Right renal pelvis (tissue), 4 donors: ENCODE measurements around the gene EXOC6B. TPM values are rescaled to one million over a fixed set of nuclear protein-coding genes. Genes with fewer than 3 reads are reported as not detected.
A peak's percentile ranks its signal among the peaks of the same experiment; 100 is the strongest.
"Not testable (repeated sequence)": the region's sequence is repeated elsewhere in the genome, so short reads cannot be mapped to it uniquely, and the experiment has no call there.

Source experiments
- DNase-seq, 4 donors: peaks; one replicate each; pipeline ENCODE4 v3.0.0-alpha.2; 2013; ENCODE audit warnings: low read depth in 4 of 4, low spot score in 3 of 4, missing footprints in 1 of 4
- polyA plus RNA-seq, 4 donors: library from polyadenylated mRNA; unstranded; fragments of 120-200 nt; gene quantifications; one replicate each; pipeline ENCODE4 v1.2.1, GENCODE V29; 2013; ENCODE audit not compliant: insufficient read length in 4 of 4

Gene EXOC6B
- polyA plus RNA-seq, 4 donors, result 20.8 to 25.5 (median 23.7) TPM

DNA sequence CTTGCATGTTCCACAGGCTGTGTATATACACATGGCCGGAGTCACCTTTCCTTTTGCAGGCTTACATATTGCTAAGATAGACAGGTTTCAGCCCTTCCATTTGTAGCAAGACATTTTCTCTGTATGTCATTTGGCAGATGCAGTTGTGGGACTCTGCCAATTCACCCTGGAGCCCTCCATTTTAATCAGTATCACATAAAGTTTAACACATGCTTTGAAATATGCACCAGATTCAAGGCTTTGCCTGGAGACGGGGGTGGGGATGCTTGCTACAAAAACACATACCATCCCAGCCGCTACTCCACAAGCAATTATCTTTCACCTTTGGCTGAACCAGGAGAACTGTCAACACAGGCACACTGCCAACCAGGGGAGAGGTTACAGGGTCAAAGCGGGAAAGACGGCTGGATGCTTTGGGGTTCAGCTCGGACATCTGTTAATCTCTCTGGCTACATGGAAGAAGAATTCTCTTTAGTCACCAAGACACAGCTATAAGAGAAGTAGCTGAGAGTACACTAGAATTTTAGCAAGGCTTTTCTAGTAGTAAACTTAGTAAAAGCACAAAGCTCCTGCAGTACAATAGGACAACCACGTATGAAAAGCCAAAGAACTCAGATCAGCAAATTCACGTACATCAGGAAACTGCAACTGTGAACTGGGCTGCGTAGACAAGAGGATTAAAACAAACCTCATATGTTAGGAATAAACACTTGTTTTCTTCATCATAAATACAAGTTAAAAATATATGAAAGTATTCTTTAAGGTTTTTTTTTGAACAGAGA, 130.9 kb downstream of the EXOC6B start:
- DNase-seq, result peak in 2 of 4 donors; percentile 18 to 29

DNA sequence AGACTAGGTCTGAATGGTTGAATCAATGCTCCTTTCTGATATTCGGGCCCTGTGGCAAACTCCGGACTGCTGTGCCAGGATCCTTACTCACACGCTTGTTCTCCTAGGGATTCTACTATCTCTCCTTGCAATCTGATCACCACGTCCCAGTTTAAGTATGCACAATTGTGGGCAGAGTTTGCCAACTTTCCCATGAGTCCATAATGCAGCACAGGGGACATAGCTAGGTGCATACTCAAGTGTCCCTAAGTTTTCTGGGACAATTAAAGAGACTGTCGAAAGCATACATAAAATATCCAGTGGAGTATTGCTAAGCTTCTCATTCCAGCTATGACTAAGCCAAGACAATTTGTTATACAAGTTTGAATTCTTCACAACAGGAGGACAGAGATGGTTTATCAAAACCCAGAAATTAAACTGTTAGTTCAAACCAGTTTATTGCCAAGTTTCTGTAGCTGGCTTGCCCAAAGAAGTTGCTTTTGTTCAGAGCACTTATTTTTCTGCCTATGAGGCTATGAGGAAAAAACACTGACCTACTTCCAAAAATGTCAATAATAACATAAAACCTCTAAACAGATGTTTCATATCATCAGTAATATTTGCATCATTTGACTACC, 136.1 kb downstream of the EXOC6B start:
- no peak for DNase-seq

DNA sequence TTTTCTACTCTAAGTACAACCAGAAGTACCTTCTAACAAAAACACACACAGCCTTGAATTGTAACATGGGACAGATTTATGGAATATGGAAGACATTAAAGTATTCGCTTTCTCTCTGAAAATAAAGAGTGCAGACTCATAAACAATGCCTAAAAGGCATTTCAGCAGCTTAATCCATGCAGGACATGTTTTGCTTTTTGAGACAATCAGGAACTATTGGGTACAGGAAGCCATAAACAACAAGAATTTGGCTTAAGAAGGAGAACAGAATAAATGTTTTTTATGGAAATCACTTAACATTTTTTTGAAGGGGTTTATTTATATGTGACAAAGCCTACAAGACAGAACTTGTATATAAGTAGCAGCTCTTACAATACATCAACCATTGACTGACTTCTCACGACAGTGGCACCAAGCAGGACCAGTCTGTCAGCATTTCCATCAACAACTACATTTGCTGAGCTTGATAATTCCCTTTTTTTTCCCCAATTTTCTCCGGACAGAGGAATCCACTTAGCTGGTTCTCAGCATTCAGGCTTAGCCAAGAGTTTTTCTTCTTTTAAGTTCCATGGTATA, 140.1 kb downstream of the EXOC6B start:
- DNase-seq, result no peak

DNA sequence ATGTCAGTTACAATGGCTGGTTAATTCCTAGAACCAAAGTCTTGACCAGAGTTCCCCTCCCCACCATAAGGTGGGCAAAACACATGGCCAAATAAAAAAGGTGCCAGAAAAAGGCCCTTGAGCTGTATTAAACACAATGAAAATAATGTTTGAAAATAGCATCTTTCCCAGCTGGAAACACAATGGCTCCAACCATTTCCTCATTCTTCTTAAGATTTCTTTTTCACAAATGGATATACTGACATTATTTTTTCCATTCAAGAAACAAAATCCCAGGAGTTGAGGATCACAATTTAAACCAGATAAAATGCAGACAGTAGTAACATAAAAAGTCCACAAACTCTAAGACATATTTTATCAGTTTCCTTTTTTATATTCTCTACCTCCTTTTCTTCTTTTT, 143.8 kb downstream of the EXOC6B start:
- no peak for DNase-seq

DNA sequence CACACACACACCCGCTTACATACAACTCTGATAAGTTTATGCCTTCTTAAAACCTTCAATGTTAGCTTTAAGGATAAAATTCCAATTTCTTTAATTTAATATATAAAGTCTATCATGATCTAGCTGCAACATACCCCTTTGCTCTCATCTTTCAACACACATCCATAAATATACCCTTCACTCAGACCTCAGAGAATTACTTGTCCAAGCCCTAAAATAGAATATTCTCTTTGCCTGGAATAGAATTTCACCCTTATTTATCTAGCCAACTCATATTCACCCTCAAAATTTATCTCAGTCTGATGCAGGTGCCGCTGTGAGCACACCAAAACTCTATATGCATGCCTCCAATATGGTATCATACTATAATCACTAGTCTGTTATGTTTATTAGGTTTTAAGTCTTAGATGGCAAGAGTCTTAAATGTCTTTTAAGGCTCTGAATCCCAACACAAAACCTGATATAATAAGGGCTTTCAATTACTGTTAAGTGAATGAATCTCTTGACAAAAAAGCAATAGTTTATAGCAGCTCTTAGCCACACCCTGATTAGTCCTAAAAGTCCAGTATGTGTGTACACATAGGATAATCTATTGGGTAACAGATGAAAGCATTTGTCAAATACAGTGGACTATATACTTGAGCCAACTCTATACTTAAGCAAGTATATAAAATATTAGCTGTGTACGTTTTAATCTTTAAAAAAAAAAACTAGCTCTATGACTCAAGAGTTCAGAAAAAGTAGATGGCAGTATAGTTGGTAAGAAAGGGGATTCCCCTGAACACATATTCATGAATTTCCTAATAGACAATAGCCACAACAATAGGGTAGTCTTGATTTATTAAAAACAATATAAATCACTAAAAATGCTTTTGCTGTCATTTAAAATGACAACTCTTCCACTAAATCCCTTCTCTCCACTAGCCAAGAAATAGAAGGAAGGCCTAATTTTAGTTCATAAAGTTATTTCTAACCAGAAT, 144.5 kb downstream of the EXOC6B start:
- DNase-seq, result no peak

GRCh38 chr2:72678024-72678423, 147.8 kb downstream of the EXOC6B start:
- peak in 1 of 4 donors; percentile 20 for DNase-seq

DNA sequence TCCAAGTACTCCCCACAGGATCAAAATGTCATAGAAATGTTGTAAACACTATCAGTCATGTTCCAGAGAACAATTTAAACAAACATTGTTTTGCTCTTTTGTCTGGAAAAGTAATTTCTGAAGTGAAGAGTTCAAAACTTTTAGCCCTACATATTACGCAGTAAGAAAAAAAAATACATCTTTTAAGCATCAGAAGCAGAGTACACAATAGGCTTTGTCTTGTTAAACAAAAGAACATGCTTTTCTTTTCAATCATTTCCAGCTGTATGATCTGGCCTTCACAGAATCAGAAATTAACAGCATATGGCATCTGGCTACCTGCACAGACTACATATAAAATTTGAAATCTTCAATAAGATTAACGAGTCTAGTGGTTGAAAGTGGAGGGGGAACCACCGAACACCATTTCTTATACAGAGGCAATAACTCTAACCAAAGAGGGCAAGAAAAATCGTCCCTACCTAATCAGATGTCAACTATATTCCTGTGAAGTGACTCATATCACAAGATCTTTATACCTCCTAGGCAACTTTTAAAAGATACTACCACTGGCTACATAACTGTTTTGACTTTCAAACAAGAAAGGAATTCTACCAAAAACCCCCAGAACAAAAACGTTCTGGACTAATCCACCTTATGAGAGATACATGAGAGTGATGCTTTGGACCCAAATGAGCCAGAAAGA, 149.3 kb downstream of the EXOC6B start:
- DNase-seq, result no peak

DNA sequence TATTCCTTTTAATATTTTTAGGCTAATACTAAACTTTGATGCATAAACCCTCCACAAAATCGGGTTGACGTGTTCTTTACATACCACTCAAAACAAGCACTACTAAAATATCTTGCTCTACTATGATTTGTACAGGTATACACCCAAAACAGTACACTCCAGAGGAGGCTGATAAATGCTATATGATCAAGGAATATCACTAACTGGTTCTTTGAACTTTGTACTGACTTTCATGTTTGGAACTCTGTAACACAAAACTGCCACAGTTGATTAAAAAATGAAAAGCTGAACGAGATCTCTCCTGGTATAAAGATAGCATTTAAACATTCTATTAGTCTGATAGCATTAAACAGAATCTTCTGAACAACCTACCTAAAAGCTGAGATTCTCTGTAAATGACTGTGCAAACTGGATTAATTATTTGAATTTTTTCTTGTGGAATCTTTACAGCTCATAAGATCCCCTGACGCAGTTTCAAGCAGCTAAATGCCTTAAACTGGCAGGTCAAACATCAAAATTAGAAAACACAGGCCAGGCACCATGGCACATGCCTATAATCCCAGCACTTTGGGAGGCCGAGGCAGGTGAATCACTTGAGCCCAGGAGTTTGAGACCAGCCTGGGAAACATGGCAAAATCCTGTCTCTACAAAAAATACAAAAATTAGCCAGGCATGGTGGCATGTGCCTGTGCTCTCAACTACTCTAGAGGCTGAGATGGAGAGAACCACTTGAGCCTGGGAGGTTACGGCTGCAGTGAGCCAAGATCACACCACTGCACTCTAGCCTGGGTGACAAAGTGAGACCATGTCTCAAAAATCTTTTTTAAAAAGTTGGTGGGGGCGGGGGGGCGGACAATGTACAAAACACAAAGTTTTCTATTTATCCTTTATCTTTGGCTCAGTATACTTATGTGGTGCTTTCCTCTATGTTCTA, 150.6 kb downstream of the EXOC6B start:
- no peak for DNase-seq

GRCh38 chr2:72673279-72673678, 152.6 kb downstream of the EXOC6B start:
- no peak for DNase-seq

- no peak for DNase-seq
These were observed 156.7 kb downstream of the EXOC6B start for GRCh38 chr2:72669121-72669520.

DNA sequence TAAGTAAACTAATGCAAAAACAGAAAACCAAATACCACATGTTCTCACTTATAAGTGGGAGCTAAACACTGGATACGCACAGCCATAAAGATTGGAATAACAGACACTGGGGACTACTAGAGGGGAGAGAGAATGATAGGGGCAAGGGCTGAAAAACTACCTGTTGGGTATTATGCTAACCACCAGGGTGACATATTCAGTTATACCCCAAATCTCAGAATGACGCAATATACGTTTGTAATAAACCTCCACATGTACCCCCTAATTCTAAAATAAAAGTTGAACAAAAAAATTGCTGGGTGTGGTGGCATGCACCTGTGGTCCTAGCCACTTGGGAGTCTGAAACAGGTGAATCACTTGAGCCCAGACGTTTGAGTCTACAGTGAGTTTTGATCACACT, 157.2 kb downstream of the EXOC6B start:
- no peak for DNase-seq

DNA sequence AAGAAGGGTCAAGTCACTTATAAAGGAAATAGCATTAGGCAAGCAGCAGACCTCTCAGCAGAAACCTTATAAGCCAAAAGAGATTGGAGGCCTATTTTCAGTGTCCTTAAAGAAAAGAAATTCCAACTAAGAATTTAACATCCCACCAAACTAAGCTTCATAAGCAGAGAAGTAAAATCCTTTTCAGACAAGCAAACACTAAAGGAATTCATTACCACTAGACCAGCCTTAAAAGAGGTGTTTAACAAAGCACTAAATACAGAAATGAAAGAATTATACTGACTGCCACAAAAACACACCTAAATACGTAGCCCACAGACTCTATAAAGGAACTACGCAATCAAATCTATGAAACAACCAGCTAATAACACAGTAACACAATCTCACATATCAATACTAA, 160.4 kb downstream of the EXOC6B start:
- no peak for DNase-seq

GRCh38 chr2:72661985-72662384, 163.8 kb downstream of the EXOC6B start:
- no peak for DNase-seq

DNA sequence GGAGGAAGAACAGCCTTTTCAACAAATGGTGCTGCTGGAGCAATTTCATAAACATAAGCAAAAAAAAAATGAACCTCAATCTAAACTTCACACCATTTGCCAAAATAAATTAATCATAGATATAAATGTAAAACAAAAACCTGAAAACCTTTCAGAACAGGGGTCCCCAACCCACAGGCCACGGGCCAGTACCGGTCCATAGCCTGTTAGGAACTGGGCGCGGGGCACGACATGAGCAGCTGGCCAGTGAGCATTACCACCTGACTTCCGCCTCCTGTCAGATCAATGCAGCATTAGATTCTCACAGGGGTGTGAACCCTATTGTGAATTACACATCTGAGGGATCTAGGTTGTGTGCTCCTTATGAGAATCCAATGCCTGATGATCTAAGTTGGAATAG, 176.0 kb downstream of the EXOC6B start:
- DNase-seq, result no peak

DNA sequence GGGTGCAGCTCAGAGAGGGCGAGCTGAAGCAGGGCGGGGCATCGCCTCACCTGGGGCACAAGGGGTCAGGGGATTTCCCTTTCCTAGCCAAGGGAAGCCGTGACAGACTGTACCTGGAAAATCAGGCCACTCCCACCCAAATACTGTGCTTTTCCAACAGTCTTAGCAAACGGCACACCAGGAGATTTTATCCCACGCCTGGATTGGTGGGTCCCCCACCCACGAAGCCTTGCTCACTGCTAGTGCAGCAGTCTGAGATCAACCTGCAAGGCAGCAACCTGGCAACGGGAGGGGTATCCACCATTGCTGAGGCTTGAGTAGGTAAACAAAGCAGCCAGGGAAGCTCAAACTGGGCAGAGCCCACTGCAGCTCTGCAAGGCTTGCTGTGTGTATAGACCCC, 184.6 kb downstream of the EXOC6B start:
- DNase-seq, result not testable (repeated sequence)

- DNase-seq, result no peak
These were observed 187.1 kb downstream of the EXOC6B start for GRCh38 chr2:72638600-72639211.

DNA sequence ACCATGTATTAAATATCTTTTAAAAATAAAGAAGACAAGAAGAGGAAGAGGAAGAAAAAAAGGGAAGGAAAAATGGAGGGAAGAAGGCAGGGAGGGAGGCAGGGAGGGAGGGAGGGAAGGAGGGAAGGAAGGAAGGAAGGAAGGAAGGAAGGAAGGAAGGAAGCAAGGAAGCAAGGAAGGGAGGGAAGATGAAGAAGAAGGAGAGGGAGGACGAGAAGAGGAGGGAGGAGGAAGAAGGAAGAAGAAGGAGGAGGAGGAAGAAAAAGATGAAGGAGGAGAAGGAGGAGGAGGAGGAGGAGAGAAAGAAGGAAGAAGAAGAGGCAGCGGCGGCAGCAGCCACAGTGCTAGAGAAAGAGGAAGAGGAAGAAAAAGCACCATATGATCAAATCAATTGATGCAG, 189.6 kb downstream of the EXOC6B start:
- DNase-seq, result no peak

GRCh38 chr2:72630767-72631166, 195.1 kb downstream of the EXOC6B start:
- no peak for DNase-seq

- no peak for DNase-seq
These were observed 196.8 kb downstream of the EXOC6B start for GRCh38 chr2:72629062-72629461.
